ENCODE results near the gene RERE.

- TF ChIP-seq CTCF (IDR thresholded peaks at IDR 0.05) (no peak), POLR2A (IDR thresholded peaks at IDR 0.05) (no peak), EP300 (IDR thresholded peaks at IDR 0.05) (no peak)
These were observed 910 bp upstream of the RERE start for GRCh38 chr1:8818325-8818775.
